DND-41 (cell line): ENCODE data around the gene UCP2.

ENCODE experiments used
- ATAC-seq: fragments of 200-7000 bp; cut with Tn5 transposase; 3 replicates; pipeline ENCODE4 v1.9.1; 2021; ENCODE audit warnings: low read depth; ENCODE audit not compliant: insufficient read depth
- DNase-seq: peaks from one replicate; pipeline ENCODE4 v3.0.0-alpha.2; 2020
- H2AFZ ChIP-seq: 2 replicates; pipeline ENCODE4 v1.6.0; 2012; ENCODE audit warnings: low read depth, low read length
- H3K27ac ChIP-seq: 2 replicates; pipeline ENCODE4 v1.5.1; 2012; ENCODE audit warnings: low read length, inconsistent platforms
- H3K27me3 ChIP-seq: fragments of 200-600 bp; sonication (generic); 2 replicates; pipeline ENCODE4 v1.6.0; 2012; ENCODE audit warnings: low read length, mild to moderate bottlenecking, inconsistent platforms; ENCODE audit not compliant: insufficient read depth, poor library complexity
- H3K36me3 ChIP-seq: 2 replicates; pipeline ENCODE4 v1.5.1; 2012; ENCODE audit warnings: low read length, inconsistent platforms; ENCODE audit not compliant: insufficient read depth
- H3K4me1 ChIP-seq: 2 replicates; pipeline ENCODE4 v1.5.1; 2012; ENCODE audit warnings: mild to moderate bottlenecking, low read length; ENCODE audit not compliant: insufficient read depth
- H3K4me2 ChIP-seq: 2 replicates; pipeline ENCODE4 v1.6.0; 2012; ENCODE audit warnings: mild to moderate bottlenecking, moderate library complexity, low read length, inconsistent platforms; ENCODE audit not compliant: insufficient read depth
- H3K4me3 ChIP-seq, 2 experiments: fragments of 200-600 bp in 1 of 2; shearing (Covaris generic) in 1 of 2; 2 replicates each; pipeline ENCODE4 v1.5.1; 2012 to 2016; ENCODE audit warnings: inconsistent platforms in 2 of 2, low read length in 2 of 2, mild to moderate bottlenecking in 2 of 2, low read depth in 1 of 2, moderate library complexity in 1 of 2
- H3K79me2 ChIP-seq: 2 replicates; pipeline ENCODE4 v1.6.0; 2012; ENCODE audit warnings: low read length, inconsistent platforms; ENCODE audit not compliant: insufficient read depth
- H3K9ac ChIP-seq: 2 replicates; pipeline ENCODE4 v1.6.0; 2012; ENCODE audit warnings: low read depth, mild to moderate bottlenecking, inconsistent platforms, low read length, moderate library complexity
- H3K9me3 ChIP-seq: 2 replicates; pipeline ENCODE4 v1.5.1; 2012; ENCODE audit warnings: low read length, moderate library complexity, mild to moderate bottlenecking, inconsistent platforms; ENCODE audit not compliant: insufficient read depth, severe bottlenecking
- H4K20me1 ChIP-seq: 2 replicates; pipeline ENCODE4 v1.6.0; 2012; ENCODE audit warnings: low read length; ENCODE audit not compliant: insufficient read depth
- CTCF ChIP-seq: IDR thresholded peaks from 2 replicates; pipeline ENCODE4 v1.5.1; 2012; ENCODE audit warnings: borderline replicate concordance, low read length, moderate library complexity, mild to moderate bottlenecking; ENCODE audit not compliant: poor library complexity, severe bottlenecking; ENCODE audit errors: extremely low read depth
- EZH2 ChIP-seq: IDR thresholded peaks from 3 replicates; pipeline ENCODE4 v1.6.1; 2012; ENCODE audit warnings: borderline replicate concordance, low read depth, mild to moderate bottlenecking, moderate library complexity, low read length, inconsistent platforms; ENCODE audit not compliant: severe bottlenecking

UCP2 gene

GRCh38 chr11:73968356-73968966 is 14.2 kb downstream of the UCP2 start:
- Histone ChIP-seq H3K27ac (no peak overlapping the region), H4K20me1 (no peaks in the 10 kb centered on the region), H3K79me2 (no peaks in the 10 kb centered on the region), H3K4me3 (no peak overlapping the region), H3K36me3 (no peaks in the 10 kb centered on the region), H3K4me2 (no peak overlapping the region), H2AFZ (no peak overlapping the region), H3K9ac (no peak overlapping the region), H3K9me3 (no peaks in the 10 kb centered on the region), H3K27me3 (no peaks in the 10 kb centered on the region), H3K4me1 (peaks cover 13% of the 10 kb centered on the region)
- TF ChIP-seq CTCF (no peak), EZH2 (no peak)
- DNase-seq: no peak
- no peak for ATAC-seq

GRCh38 chr11:73965764-73966121 is 16.9 kb downstream of the UCP2 start:
- Histone ChIP-seq H3K4me3 (no peak overlapping the region), H4K20me1 (no peaks in the 10 kb centered on the region), H3K79me2 (no peaks in the 10 kb centered on the region), H3K27ac (no peak overlapping the region), H2AFZ (no peak overlapping the region), H3K9me3 (no peaks in the 10 kb centered on the region), H3K4me1 (peaks cover 13% of the 10 kb centered on the region), H3K36me3 (no peaks in the 10 kb centered on the region), H3K4me2 (no peak overlapping the region), H3K9ac (no peak overlapping the region), H3K27me3 (no peaks in the 10 kb centered on the region)
- no peak for TF ChIP-seq CTCF
- TF ChIP-seq EZH2: no peak
- DNase-seq (no peak), ATAC-seq (no peak)

- no peak for ATAC-seq
- TF ChIP-seq EZH2 (no peak), CTCF (no peak)
Observed at GRCh38 chr11:73965076-73965763, 17.4 kb downstream of the UCP2 start.

More at GRCh38 chr11:73965076-73965763, 17.4 kb downstream of the UCP2 start:
- no peak for DNase-seq
- Histone ChIP-seq H3K27ac (no peak overlapping the region), H3K27me3 (no peaks in the 10 kb centered on the region), H3K79me2 (no peaks in the 10 kb centered on the region), H3K9ac (no peak overlapping the region), H3K4me1 (peaks cover 11% of the 10 kb centered on the region), H3K4me2 (no peak overlapping the region), H3K36me3 (no peaks in the 10 kb centered on the region), H4K20me1 (no peaks in the 10 kb centered on the region), H2AFZ (no peak overlapping the region), H3K9me3 (no peaks in the 10 kb centered on the region), H3K4me3 (no peak overlapping the region)
